HTERT RPE-1 (cell line): ENCODE results near the gene BLOC1S6.

ENCODE experiments used
- in situ Hi-C: fragments of 300-500 bp; cut with MboI; formaldehyde crosslinking; loops from 4 replicates; pipeline ENCODE4 v1.14.3; 2020; ENCODE audit warnings: low sequenced_read_pairs

Gene BLOC1S6

DNA sequence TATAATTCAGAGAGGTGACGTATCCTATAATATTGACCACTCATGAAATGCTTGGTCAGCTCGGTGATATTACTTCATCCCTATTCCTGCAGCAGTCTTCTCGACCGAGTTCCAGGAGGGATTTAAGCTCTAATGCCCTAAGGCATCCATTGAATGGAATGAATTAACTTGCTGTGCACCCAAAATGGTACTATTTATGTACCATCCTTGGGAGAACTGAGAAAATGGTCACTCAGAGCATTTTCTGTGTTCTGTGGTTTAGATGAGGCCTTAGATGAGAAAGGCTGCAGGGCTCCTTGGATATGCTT, 638 bp downstream of the BLOC1S6 start:
- in situ Hi-C loops, result no loop called here

DNA sequence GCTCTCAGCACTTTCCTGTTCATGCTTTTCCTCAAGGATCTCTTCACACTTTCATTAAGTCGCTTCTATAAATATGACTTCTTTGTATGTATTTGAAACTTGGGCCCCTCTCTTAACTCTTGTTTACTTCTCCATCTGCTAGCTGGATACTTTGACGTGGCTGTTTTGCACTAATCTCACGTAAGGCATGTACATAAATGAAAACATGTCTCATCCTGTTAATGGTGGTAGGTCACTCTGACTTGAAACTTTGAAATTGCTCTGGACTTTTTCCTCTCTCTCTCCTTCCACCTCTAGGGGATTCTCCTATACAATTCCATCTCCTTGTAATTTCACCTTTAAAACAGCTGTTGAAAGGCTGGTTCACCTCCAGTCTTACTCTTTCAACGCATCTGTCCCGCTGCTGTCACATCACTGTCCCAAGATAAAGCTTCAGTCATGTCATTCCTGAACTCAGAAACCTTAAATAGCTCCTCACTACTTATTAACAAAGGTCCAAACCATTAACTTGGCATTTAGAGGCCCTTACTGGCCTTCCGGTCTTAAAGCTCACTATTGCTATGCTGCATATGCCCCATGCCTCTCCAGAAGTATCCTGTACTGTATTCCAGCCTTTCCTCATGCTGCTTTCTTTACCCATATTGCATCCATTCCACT, 1.2 kb downstream of the BLOC1S6 start:
- in situ Hi-C loops, result no loop called here

DNA sequence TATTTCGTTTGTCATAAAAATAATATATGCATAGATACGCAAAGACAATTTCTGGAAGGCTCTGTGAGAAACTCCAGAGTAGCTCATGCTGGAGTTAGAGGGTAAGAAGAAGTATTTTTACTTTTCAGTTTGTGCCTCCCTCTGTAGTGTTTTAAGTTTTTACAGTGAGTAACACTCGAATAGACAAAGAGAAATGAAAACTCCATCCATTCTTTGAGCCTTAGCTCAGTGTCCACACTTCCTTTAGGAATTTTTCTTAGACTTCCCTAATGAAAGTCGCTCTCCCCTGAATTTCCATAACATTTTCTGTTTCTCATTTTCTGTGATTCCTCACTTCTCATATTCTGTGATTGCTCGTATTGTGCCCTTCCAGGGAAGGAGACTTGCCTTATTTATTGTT, 2.1 kb downstream of the BLOC1S6 start:
- in situ Hi-C loops, result no loop called here

- in situ Hi-C loops, result no loop called here
Measured at GRCh38 chr15:45594319-45594718, 7.1 kb downstream of the BLOC1S6 start.

DNA sequence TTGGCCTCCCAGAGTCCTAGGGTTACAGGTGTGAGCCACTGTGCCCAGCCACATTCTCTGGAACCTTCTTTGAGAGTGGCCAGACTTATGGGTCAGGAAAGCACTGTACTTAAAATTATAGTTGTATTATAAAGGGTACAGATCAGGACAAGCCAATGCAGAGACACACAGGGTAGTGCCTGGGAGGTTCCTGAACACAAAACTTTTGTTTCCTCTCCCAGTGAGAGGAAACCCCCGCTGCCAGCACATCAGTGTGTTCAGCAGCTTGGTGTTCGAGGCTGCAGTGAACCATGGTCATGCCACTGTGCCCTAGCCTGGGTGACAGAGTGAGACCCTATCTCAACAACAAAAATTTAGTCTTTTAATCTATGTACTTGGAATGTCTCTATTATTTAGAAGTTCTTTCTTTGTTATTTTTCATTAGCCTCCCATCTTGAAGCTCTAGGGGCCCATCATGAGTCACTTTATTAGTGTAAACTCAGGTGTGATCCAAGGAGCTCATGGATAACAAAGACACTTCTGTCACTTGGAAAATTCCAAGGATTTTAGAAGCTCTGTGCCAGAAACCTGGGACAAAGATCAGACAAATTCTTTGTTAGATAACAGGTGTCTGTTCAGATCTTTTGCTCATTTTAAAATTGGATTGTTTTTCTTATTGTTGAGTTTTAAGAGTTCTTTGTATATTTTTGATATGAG, 7.8 kb downstream of the BLOC1S6 start:
- in situ Hi-C loops, result no loop called here

- in situ Hi-C loops, result no loop called here
Measured at GRCh38 chr15:45603881-45604280, 16.7 kb downstream of the BLOC1S6 start.

DNA sequence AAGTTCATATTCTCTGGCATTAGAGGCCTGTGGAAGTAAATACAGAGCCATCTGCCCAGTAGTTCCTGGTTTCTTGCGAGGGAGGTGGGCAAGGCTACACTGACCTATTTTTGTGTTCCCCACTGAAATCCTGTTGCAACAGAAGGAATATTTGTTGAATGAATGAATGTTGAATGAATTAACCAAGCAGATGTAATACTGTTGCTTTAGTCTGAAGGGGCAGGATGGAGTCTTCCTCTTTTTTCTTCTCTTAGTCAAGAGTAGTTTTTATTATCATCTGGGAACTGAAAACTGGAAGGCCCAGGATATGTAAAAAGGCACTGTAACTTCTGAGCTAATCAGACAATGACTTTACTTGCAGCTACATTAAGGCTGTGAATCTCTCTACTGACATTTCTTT, 17.1 kb downstream of the BLOC1S6 start:
- in situ Hi-C loops, result no loop called here

DNA sequence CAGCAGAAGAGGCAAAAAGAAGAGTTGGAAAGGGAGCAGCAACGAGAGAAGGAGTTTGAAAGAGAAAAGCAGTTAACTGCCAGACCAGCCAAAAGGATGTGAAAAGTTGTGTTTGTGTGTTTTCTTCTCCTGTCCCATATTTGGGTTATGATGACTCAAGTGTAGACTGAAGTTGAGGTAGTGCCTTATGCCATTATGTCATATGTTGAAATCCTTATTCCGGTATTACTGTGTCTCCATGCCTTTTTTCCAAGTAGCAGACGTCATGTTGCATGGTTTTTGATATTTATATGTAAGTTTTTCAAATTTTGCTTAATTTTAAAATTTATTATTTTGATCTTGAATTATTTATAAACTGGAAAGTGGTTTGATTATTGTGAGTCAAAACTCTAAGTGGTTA, 19.2 kb downstream of the BLOC1S6 start:
- in situ Hi-C loops, result no loop called here

- in situ Hi-C loops, result no loop called here
Measured at GRCh38 chr15:45606841-45607240, 19.7 kb downstream of the BLOC1S6 start.

DNA sequence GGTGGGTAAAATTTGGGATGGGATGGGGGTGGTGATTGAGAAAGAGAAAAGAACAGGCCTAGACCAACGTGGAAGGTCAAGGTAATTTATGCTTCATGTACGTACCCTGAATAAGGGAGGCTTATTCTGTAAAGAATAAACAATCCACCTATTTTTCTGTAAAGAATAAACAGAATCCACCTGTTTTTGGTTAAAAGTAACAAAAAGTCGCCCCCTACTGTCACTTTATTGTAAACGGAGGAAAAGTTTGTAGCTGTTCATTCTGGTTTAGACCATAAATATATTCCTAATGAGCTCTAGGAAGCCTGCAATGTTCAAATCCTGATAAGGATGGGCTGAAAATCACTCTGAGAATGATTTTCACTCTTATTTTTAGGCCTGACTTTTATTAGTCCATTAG, 24.1 kb downstream of the BLOC1S6 start:
- in situ Hi-C loops, result no loop called here

- in situ Hi-C loops, result no loop called here
Measured at GRCh38 chr15:45612790-45613415, 25.7 kb downstream of the BLOC1S6 start.

DNA sequence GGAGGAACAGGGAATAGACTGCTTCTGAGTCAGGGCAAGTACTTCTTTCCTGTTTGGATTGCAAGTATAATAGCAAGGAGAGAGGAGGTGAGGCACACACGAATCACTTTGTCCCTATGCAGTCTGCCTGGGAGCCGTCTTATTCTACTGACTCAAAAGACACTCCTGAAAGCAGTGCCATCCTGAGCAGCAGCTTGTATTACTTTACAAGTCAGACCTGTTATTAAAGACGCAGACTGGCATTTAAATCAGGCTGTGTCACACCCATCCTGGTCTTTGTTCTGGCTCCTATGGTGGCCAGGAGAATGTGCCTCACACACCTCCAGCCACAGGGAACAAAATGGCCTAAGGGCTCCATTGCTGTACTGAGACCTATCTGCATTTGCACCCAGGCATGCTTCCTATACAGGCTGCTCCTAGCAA, 29.7 kb downstream of the BLOC1S6 start:
- in situ Hi-C loops, result no loop called here

DNA sequence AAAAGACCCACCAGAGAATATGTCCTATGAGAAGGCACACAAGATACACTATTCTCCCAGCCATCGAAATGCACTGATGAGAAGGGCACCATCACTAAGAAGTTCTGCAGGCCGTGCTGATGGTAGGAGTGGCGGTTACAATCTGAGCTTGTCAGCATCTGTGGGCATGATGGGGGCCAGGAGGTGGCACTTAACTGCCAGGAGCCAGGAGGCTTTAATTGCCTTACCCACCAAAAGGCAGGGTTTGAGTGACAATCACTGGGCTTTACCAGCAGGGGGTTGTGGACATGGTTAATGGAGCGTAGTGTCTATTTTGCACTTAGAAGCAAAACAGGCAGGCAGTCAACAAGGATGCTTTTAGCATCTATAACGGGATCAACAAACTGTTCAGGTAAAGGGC, 31.6 kb downstream of the BLOC1S6 start:
- in situ Hi-C loops, result no loop called here

DNA sequence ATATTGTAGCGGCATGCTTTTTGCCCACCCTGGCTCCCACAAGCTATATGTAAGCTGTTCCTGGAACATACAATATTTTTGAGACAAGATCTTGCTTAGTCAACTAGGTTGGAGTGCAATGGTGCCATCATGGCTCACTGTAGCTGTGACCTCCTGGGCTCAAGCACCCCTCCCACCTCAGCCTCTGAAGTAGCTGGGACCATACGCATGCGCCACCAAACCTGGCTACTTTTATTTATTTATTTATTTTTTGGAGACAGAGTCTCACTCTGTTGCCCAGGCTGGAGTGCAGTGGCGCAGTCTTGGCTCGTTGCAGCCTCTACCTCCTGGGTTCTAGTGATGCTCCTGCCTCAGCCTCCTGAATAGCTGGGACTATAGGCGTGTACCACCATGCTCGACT, 41.0 kb downstream of the BLOC1S6 start:
- in situ Hi-C loops, result no loop called here

- in situ Hi-C loops, result no loop called here
Measured at GRCh38 chr15:45630917-45631691, 43.9 kb downstream of the BLOC1S6 start.

- in situ Hi-C loops, result no loop called here
Measured at GRCh38 chr15:45631776-45632175, 44.6 kb downstream of the BLOC1S6 start.

- in situ Hi-C loops, result no loop called here
Measured at GRCh38 chr15:45634432-45635190, 47.4 kb downstream of the BLOC1S6 start, which contains the start of gene SQOR. SQOR (plus strand) TSS chr15:45635029; CDS start chr15:45658924, 23,895 bp downstream.

GRCh38 chr15:45635191-45635638, 48.0 kb downstream of the BLOC1S6 start:
- in situ Hi-C loops, result no loop called here

GRCh38 chr15:45635763-45636292, 48.6 kb downstream of the BLOC1S6 start:
- in situ Hi-C loops, result no loop called here

GRCh38 chr15:45637141-45637540, 50.0 kb downstream of the BLOC1S6 start:
- in situ Hi-C loops, result no loop called here
